Endothelial cell of umbilical vein (primary cell): ENCODE results near the gene ZNF407. TPM values are rescaled to one million over a fixed set of nuclear protein-coding genes. Genes with fewer than 3 reads are reported as not detected.
"Not testable (repeated sequence)": the region's sequence is repeated elsewhere in the genome, so short reads cannot be mapped to it uniquely, and the experiment has no call there.

Experiments used
- BruUV-seq: library from RNA; stranded (reverse); fragments of 400-500 nt; replicated peaks from 2 replicates; lab custom pipeline; 2021; lab: Mats Ljungman, UMichigan
- CTCF ChIA-PET: fragments of 300-600, 350-600 bp; sonication (Branson Sonifier 250); formaldehyde crosslinking; loops from one replicate; lab custom pipeline; 2021; ENCODE audit warnings: antibody characterized with exemption, inconsistent platforms; lab: Charles Lee
- POLR2A ChIA-PET: fragments of 300-600, 350-600 bp; sonication (Branson Sonifier 250); formaldehyde crosslinking; loops from one replicate; lab custom pipeline; 2021; ENCODE audit warnings: antibody characterized with exemption, inconsistent platforms; lab: Charles Lee
- DNase-seq: peaks from one replicate; pipeline ENCODE4 v3.0.0-alpha.2; 2011; ENCODE audit warnings: low read depth, low spot score
- FAIRE-seq: peaks from 2 replicates; lab custom pipeline; 2011; peaks lifted over from hg19 to GRCh38; lab: Jason Lieb, UNC
- H2AFZ ChIP-seq: 2 replicates; pipeline ENCODE4 v1.6.0; 2012; ENCODE audit warnings: low read depth, low read length, control low read depth, inconsistent platforms
- H3K27ac ChIP-seq: 2 replicates; pipeline ENCODE4 v1.5.1; 2011; ENCODE audit warnings: low read depth, mild to moderate bottlenecking, control low read depth, low read length, moderate library complexity; ENCODE audit not compliant: insufficient read depth
- H3K27me3 ChIP-seq, 2 experiments: 2 replicates each; pipeline versions ENCODE4 v1.6.0 to v1.6.1; 2011; ENCODE audit warnings: low read length in 2 of 2, mixed read lengths in 1 of 2; ENCODE audit not compliant: control insufficient read depth in 2 of 2, insufficient read depth in 2 of 2
- H3K36me3 ChIP-seq, 2 experiments: 2 replicates in 1 of 2; 3 replicates in 1 of 2; pipeline ENCODE4 v1.5.1; 2011; ENCODE audit warnings: low read length in 2 of 2, mild to moderate bottlenecking in 1 of 2, moderate library complexity in 1 of 2; ENCODE audit not compliant: control insufficient read depth in 2 of 2, insufficient read depth in 2 of 2; ENCODE audit errors: extremely low read depth in 1 of 2
- H3K4me1 ChIP-seq: 3 replicates; pipeline ENCODE4 v1.5.1; 2011; ENCODE audit warnings: mild to moderate bottlenecking, low read length; ENCODE audit not compliant: control insufficient read depth, insufficient read depth; ENCODE audit errors: extremely low read depth
- H3K4me2 ChIP-seq: 2 replicates; pipeline ENCODE4 v1.6.1; 2011; ENCODE audit warnings: low read length, control low read depth, mixed read lengths; ENCODE audit not compliant: insufficient read depth
- H3K4me3 ChIP-seq, 3 experiments: fragments of 200-600 bp in 1 of 3; sonication (generic), shearing (Covaris generic) in 1 of 3; replicated peaks in 1 of 3; 2 replicates each; pipeline ENCODE4 v1.5.1; 2011 to 2016; ENCODE audit warnings: control low read depth in 3 of 3, low read length in 3 of 3, mild to moderate bottlenecking in 2 of 3, inconsistent platforms in 1 of 3, low read depth in 1 of 3, moderate library complexity in 1 of 3; ENCODE audit not compliant: insufficient read depth in 1 of 3
- H3K79me2 ChIP-seq: 2 replicates; pipeline ENCODE4 v1.6.0; 2012; ENCODE audit warnings: low read length, inconsistent platforms; ENCODE audit not compliant: control insufficient read depth, insufficient read depth
- H3K9ac ChIP-seq: replicated peaks from 2 replicates; pipeline ENCODE3; 2011; ENCODE audit warnings: low read length, control low read depth; ENCODE audit not compliant: insufficient read depth; ENCODE audit errors: extremely low read depth
- H3K9me1 ChIP-seq: replicated peaks from 3 replicates; pipeline ENCODE4 v1.6.0; 2011; ENCODE audit warnings: mild to moderate bottlenecking, low read length; ENCODE audit not compliant: control insufficient read depth, insufficient read depth; ENCODE audit errors: extremely low read depth
- H3K9me3 ChIP-seq: replicated peaks from 2 replicates; pipeline ENCODE4 v1.5.1; 2012; ENCODE audit warnings: low read length, inconsistent platforms; ENCODE audit not compliant: control insufficient read depth, insufficient read depth
- H4K20me1 ChIP-seq: replicated peaks from 2 replicates; pipeline ENCODE3; 2011; ENCODE audit warnings: mild to moderate bottlenecking, low read length; ENCODE audit not compliant: control insufficient read depth, insufficient read depth; ENCODE audit errors: extremely low read depth
- CTCF ChIP-seq, 2 donors: IDR thresholded peaks; 1 replicate in 1 of 2; 2 replicates in 1 of 2; pipeline ENCODE4 v1.5.1; 2011; ENCODE audit warnings: low read length in 2 of 2, mild to moderate bottlenecking in 2 of 2, moderate library complexity in 2 of 2, control low read depth in 1 of 2, inconsistent platforms in 1 of 2, low read depth in 1 of 2; ENCODE audit not compliant: insufficient read depth in 1 of 2; ENCODE audit errors: extremely low read depth in 1 of 2
- EZH2 ChIP-seq: IDR thresholded peaks from 2 replicates; pipeline ENCODE4 v1.6.1; 2012; ENCODE audit warnings: borderline replicate concordance, low read depth, mild to moderate bottlenecking, moderate library complexity, low read length, inconsistent platforms; ENCODE audit not compliant: severe bottlenecking
- GATA2 ChIP-seq: IDR thresholded peaks from 2 replicates; pipeline ENCODE4 v1.7.0; 2011; ENCODE audit warnings: low read depth, mild to moderate bottlenecking, moderate library complexity, mixed read lengths, low read length; ENCODE audit not compliant: insufficient read length, insufficient read depth
- MAX ChIP-seq: IDR thresholded peaks from 2 replicates; pipeline ENCODE4 v1.6.1; 2011; ENCODE audit not compliant: insufficient read depth, insufficient read length
- MYC ChIP-seq: IDR thresholded peaks from one replicate; pipeline ENCODE4 v1.6.1; 2011; ENCODE audit warnings: mild to moderate bottlenecking, low read depth, low read length
- POLR2A ChIP-seq: IDR thresholded peaks from 2 replicates; pipeline ENCODE4 v1.6.1; 2012; ENCODE audit warnings: low read depth, mild to moderate bottlenecking, control low read depth, low read length
- dilution Hi-C: fragments of 300-500 bp; cut with MboI; formaldehyde crosslinking; loops from one replicate; pipeline ENCODE4 v1.15.0; 2019; ENCODE audit warnings: low sequenced_read_pairs; ENCODE audit not compliant: extremely low pct_ligation_motif_present
- intact Hi-C: fragments of 100-400 bp; cut with micrococcal nuclease; formaldehyde crosslinking; loops from one replicate; pipeline ENCODE4 v1.10.0; 2022
- polyA plus RNA-seq, 4 experiments: library from polyadenylated mRNA; depleted of rRNA in 3 of 4; stranded (reverse) in 3 of 4; unstranded in 1 of 4; fragments of >200 nt; gene quantifications; 2 replicates each; pipeline versions ENCODE4 v1.2.1 to v1.2.3, GENCODE V29; 2011 to 2012; ENCODE audit warnings: missing spikeins in 1 of 4
- total RNA-seq: library from RNA; stranded (reverse); gene quantifications from 2 replicates; pipeline ENCODE4 v1.2.3, GENCODE V29; 2021

Gene ZNF407
- total and polyA plus RNA-seq, 2 donors (not counting 3 experiments of a cell fraction or from before 2014, with no cell fraction given) = 3.8 to 20.1 TPM

- ChIA-PET POLR2A (interaction anchor here (0.5 kb wide), 1 partner anchor 55 kb away, joined by 3 read pairs; no protein-coding TSS in a partner anchor), CTCF (interaction anchor here (0.9 to 1.3 kb wide), 2 partner anchors 9 to 42 kb away, joined by 3 read pairs; no protein-coding TSS in a partner anchor)
- Histone ChIP-seq H2AFZ (no peak overlapping the region), H3K9me3 (no peaks in the 10 kb centered on the region), H3K4me1 (no peaks in the 10 kb centered on the region), H3K4me2 (no peak overlapping the region), H3K36me3 (no peaks in the 10 kb centered on the region), H3K79me2 (no peaks in the 10 kb centered on the region), H4K20me1 (no peaks in the 10 kb centered on the region), H3K27ac (no peak overlapping the region), H3K27me3 (no peaks in the 10 kb centered on the region), H3K9ac (no peak overlapping the region), H3K9me1 (no peaks in the 10 kb centered on the region), H3K4me3 (no peak overlapping the region)
- TF ChIP-seq MYC (no peak), MAX (no peak), GATA2 (no peak), POLR2A (no peak), EZH2 (no peak), CTCF (IDR thresholded peaks at IDR 0.05; ENCODE audit: extremely low read depth in 1 of 2, insufficient read depth in 1 of 2, low read depth in 1 of 2, low read length in 2 of 2) (no peak)
- intact Hi-C loops (no loop called here), dilution Hi-C loops (no loop called here)
- BruUV-seq = no TSS peak
- DNase-seq (no peak), FAIRE-seq (no peak)
Observed at GRCh38 chr18:75083761-75084160, 486.1 kb downstream of the ZNF407 start.

GRCh38 chr18:75085676-75086075 lies 488.0 kb downstream of the ZNF407 start:
- H3K36me3 ChIP-seq, POLR2A ChIA-PET, H3K9me1 ChIP-seq, H3K4me1 ChIP-seq, intact Hi-C loops, H4K20me1 ChIP-seq, H2AFZ ChIP-seq, DNase-seq, H3K4me3 ChIP-seq, H3K27me3 ChIP-seq, BruUV-seq, H3K27ac ChIP-seq, dilution Hi-C loops, H3K9ac ChIP-seq, FAIRE-seq, H3K9me3 ChIP-seq, H3K4me2 ChIP-seq, H3K79me2 ChIP-seq, CTCF ChIA-PET: not testable (repeated sequence)
